ENCODE results near the gene TLE1. TPM values are rescaled to one million over a fixed set of nuclear protein-coding genes. Genes with fewer than 3 reads are reported as not detected.

TLE1 gene
- total and polyA plus RNA-seq, 5 donors from 2014 or later, result 0.03 to 5.5 (median 0.43) TPM; not detected in 1

GRCh38 chr9:81602887-81603680 is 86.3 kb downstream of the TLE1 start:
- H3K4me3 ChIP-seq (ENCODE audit: low read depth, low read length), result no peak overlapping the region
- H3K9me3 ChIP-seq (ENCODE audit: control insufficient read depth in 2 of 2, low read length in 2 of 2), result peaks cover 0 to 6% of the 10 kb centered on the region in 2 experiments
- DNase-seq (no peak), ATAC-seq (ENCODE audit: low read depth in 2 of 2) (no peak)
- H3K36me3 Mint-ChIP-seq, result no peaks in the 10 kb centered on the region
- H3K4me3 Mint-ChIP-seq, result no peak overlapping the region
- H3K27ac Mint-ChIP-seq, result no peak overlapping the region
- no peak overlapping the region for H3K27ac ChIP-seq (ENCODE audit: insufficient read depth, low read length, poor library complexity, severe bottlenecking)
- no peaks in the 10 kb centered on the region for H3K36me3 ChIP-seq (ENCODE audit: control insufficient read depth, insufficient read depth, low read length)
- H3K9me3 Mint-ChIP-seq, result peaks cover 0 to 13% (median 3%) of the 10 kb centered on the region in 7 donors
- no peaks in the 10 kb centered on the region for H3K27me3 ChIP-seq (ENCODE audit: control insufficient read depth, insufficient read depth, low read length)
- no peaks in the 10 kb centered on the region for H3K4me1 Mint-ChIP-seq
- no peaks in the 10 kb centered on the region for H3K4me1 ChIP-seq (ENCODE audit: control insufficient read depth, insufficient read depth, low read length, poor library complexity, severe bottlenecking)
- no peaks in the 10 kb centered on the region for H3K27me3 Mint-ChIP-seq

GRCh38 chr9:81601639-81602623 is 87.4 kb downstream of the TLE1 start:
- Mint-ChIP-seq H3K9me3 (peaks cover 0 to 13% (median 0%) of the 10 kb centered on the region in 7 donors), H3K4me1 (no peaks in the 10 kb centered on the region), H3K27ac (no peak overlapping the region), H3K27me3 (no peaks in the 10 kb centered on the region), H3K36me3 (no peaks in the 10 kb centered on the region), H3K4me3 (no peak overlapping the region)
- H3K27me3 ChIP-seq (ENCODE audit: control insufficient read depth, insufficient read depth, low read length), result no peaks in the 10 kb centered on the region
- no peak overlapping the region for H3K4me3 ChIP-seq (ENCODE audit: low read depth, low read length)
- DNase-seq (no peak), ATAC-seq (ENCODE audit: low read depth in 2 of 2) (no peak)
- no peaks in the 10 kb centered on the region for H3K4me1 ChIP-seq (ENCODE audit: control insufficient read depth, insufficient read depth, low read length, poor library complexity, severe bottlenecking)
- H3K27ac ChIP-seq (ENCODE audit: insufficient read depth, low read length, poor library complexity, severe bottlenecking), result no peak overlapping the region
- H3K36me3 ChIP-seq (ENCODE audit: control insufficient read depth, insufficient read depth, low read length), result no peaks in the 10 kb centered on the region
- H3K9me3 ChIP-seq (ENCODE audit: control insufficient read depth in 2 of 2, low read length in 2 of 2), result peaks cover 0 to 6% of the 10 kb centered on the region in 2 experiments

GRCh38 chr9:81600631-81601030 is 88.7 kb downstream of the TLE1 start:
- H3K36me3 Mint-ChIP-seq, result no peaks in the 10 kb centered on the region
- H3K4me3 ChIP-seq (ENCODE audit: low read depth, low read length), result no peak overlapping the region
- peaks cover 0 to 5% (median 0%) of the 10 kb centered on the region in 4 donors for H3K4me1 Mint-ChIP-seq
- no peak overlapping the region for H3K27ac ChIP-seq (ENCODE audit: insufficient read depth, low read length, poor library complexity, severe bottlenecking)
- no peaks in the 10 kb centered on the region for H3K36me3 ChIP-seq (ENCODE audit: control insufficient read depth, insufficient read depth, low read length)
- no peaks in the 10 kb centered on the region for H3K4me1 ChIP-seq (ENCODE audit: control insufficient read depth, insufficient read depth, low read length, poor library complexity, severe bottlenecking)
- no peak overlapping the region for H3K27ac Mint-ChIP-seq
- peaks cover 0 to 15% (median 5%) of the 10 kb centered on the region in 7 donors for H3K9me3 Mint-ChIP-seq
- no peaks in the 10 kb centered on the region for H3K27me3 ChIP-seq (ENCODE audit: control insufficient read depth, insufficient read depth, low read length)
- no peaks in the 10 kb centered on the region for H3K27me3 Mint-ChIP-seq
- ATAC-seq (ENCODE audit: low read depth in 2 of 2), result no peak
- DNase-seq, result no peak
- H3K9me3 ChIP-seq (ENCODE audit: control insufficient read depth in 2 of 2, low read length in 2 of 2), result peaks cover 0 to 6% of the 10 kb centered on the region in 2 experiments
- H3K4me3 Mint-ChIP-seq, result no peak overlapping the region

GRCh38 chr9:81599837-81600236 is 89.5 kb downstream of the TLE1 start:
- no peak for DNase-seq

GRCh38 chr9:81598811-81599210 is 90.5 kb downstream of the TLE1 start:
- no peaks in the 10 kb centered on the region for H3K4me1 ChIP-seq (ENCODE audit: control insufficient read depth, insufficient read depth, low read length, poor library complexity, severe bottlenecking)
- no peak overlapping the region for H3K27ac ChIP-seq (ENCODE audit: insufficient read depth, low read length, poor library complexity, severe bottlenecking)
- H3K9me3 ChIP-seq (ENCODE audit: control insufficient read depth in 2 of 2, low read length in 2 of 2), result peaks cover 0 to 6% of the 10 kb centered on the region in 2 experiments
- no peak overlapping the region for H3K4me3 ChIP-seq (ENCODE audit: low read depth, low read length)
- DNase-seq (no peak), ATAC-seq (ENCODE audit: low read depth in 2 of 2) (no peak)
- no peaks in the 10 kb centered on the region for H3K27me3 ChIP-seq (ENCODE audit: control insufficient read depth, insufficient read depth, low read length)
- peaks cover 0 to 15% (median 5%) of the 10 kb centered on the region in 7 donors for H3K9me3 Mint-ChIP-seq
- no peak overlapping the region for H3K27ac Mint-ChIP-seq
- no peaks in the 10 kb centered on the region for H3K36me3 Mint-ChIP-seq
- H3K4me3 Mint-ChIP-seq, result no peak overlapping the region
- peaks cover 0 to 5% (median 0%) of the 10 kb centered on the region in 4 donors for H3K4me1 Mint-ChIP-seq
- H3K36me3 ChIP-seq (ENCODE audit: control insufficient read depth, insufficient read depth, low read length), result no peaks in the 10 kb centered on the region
- no peaks in the 10 kb centered on the region for H3K27me3 Mint-ChIP-seq

More at GRCh38 chr9:81599837-81600236, 89.5 kb downstream of the TLE1 start:
- H3K4me1 ChIP-seq (ENCODE audit: control insufficient read depth, insufficient read depth, low read length, poor library complexity, severe bottlenecking), result no peaks in the 10 kb centered on the region
- H3K9me3 Mint-ChIP-seq, result peaks cover 0 to 15% (median 4%) of the 10 kb centered on the region in 7 donors
- no peak for ATAC-seq (ENCODE audit: low read depth in 2 of 2)
- no peak overlapping the region for H3K27ac ChIP-seq (ENCODE audit: insufficient read depth, low read length, poor library complexity, severe bottlenecking)
- H3K27ac Mint-ChIP-seq, result no peak overlapping the region
- no peaks in the 10 kb centered on the region for H3K36me3 Mint-ChIP-seq
- peaks cover 0 to 6% of the 10 kb centered on the region in 2 experiments for H3K9me3 ChIP-seq (ENCODE audit: control insufficient read depth in 2 of 2, low read length in 2 of 2)
- no peak overlapping the region for H3K4me3 ChIP-seq (ENCODE audit: low read depth, low read length)
- no peak overlapping the region for H3K4me3 Mint-ChIP-seq
- no peaks in the 10 kb centered on the region for H3K36me3 ChIP-seq (ENCODE audit: control insufficient read depth, insufficient read depth, low read length)
- H3K4me1 Mint-ChIP-seq, result peaks cover 0 to 5% (median 0%) of the 10 kb centered on the region in 4 donors
- no peaks in the 10 kb centered on the region for H3K27me3 Mint-ChIP-seq
- H3K27me3 ChIP-seq (ENCODE audit: control insufficient read depth, insufficient read depth, low read length), result no peaks in the 10 kb centered on the region

- DNase-seq, result no peak
- H3K27me3 ChIP-seq (ENCODE audit: control insufficient read depth, insufficient read depth, low read length), result no peaks in the 10 kb centered on the region
- H3K4me3 Mint-ChIP-seq, result no peak overlapping the region
- H3K27me3 Mint-ChIP-seq, result no peaks in the 10 kb centered on the region
- H3K4me1 Mint-ChIP-seq, result peaks cover 0 to 5% (median 0%) of the 10 kb centered on the region in 4 donors
- no peak overlapping the region for H3K4me3 ChIP-seq (ENCODE audit: low read depth, low read length)
- H3K36me3 ChIP-seq (ENCODE audit: control insufficient read depth, insufficient read depth, low read length), result no peaks in the 10 kb centered on the region
- peaks cover 0 to 16% (median 5%) of the 10 kb centered on the region in 7 donors for H3K9me3 Mint-ChIP-seq
- no peak overlapping the region for H3K27ac Mint-ChIP-seq
- no peak for ATAC-seq (ENCODE audit: low read depth in 2 of 2)
- no peaks in the 10 kb centered on the region for H3K36me3 Mint-ChIP-seq
- peaks cover 0 to 6% of the 10 kb centered on the region in 2 experiments for H3K9me3 ChIP-seq (ENCODE audit: control insufficient read depth in 2 of 2, low read length in 2 of 2)
- no peak overlapping the region for H3K27ac ChIP-seq (ENCODE audit: insufficient read depth, low read length, poor library complexity, severe bottlenecking)
- H3K4me1 ChIP-seq (ENCODE audit: control insufficient read depth, insufficient read depth, low read length, poor library complexity, severe bottlenecking), result no peaks in the 10 kb centered on the region
Measured at GRCh38 chr9:81598123-81598497, 91.2 kb downstream of the TLE1 start.

GRCh38 chr9:81597419-81598122 is 91.8 kb downstream of the TLE1 start:
- no peak overlapping the region for H3K4me3 Mint-ChIP-seq

More at GRCh38 chr9:81597419-81598122, 91.8 kb downstream of the TLE1 start:
- Histone ChIP-seq H3K9me3 (ENCODE audit: control insufficient read depth in 2 of 2, low read length in 2 of 2) (peaks cover 0 to 6% of the 10 kb centered on the region in 2 experiments), H3K4me1 (ENCODE audit: control insufficient read depth, insufficient read depth, low read length, poor library complexity, severe bottlenecking) (no peaks in the 10 kb centered on the region), H3K27me3 (ENCODE audit: control insufficient read depth, insufficient read depth, low read length) (no peaks in the 10 kb centered on the region), H3K4me3 (ENCODE audit: low read depth, low read length) (no peak overlapping the region), H3K36me3 (ENCODE audit: control insufficient read depth, insufficient read depth, low read length) (no peaks in the 10 kb centered on the region), H3K27ac (ENCODE audit: insufficient read depth, low read length, poor library complexity, severe bottlenecking) (no peak overlapping the region)
- H3K36me3 Mint-ChIP-seq, result no peaks in the 10 kb centered on the region
- H3K27me3 Mint-ChIP-seq, result no peaks in the 10 kb centered on the region
- H3K9me3 Mint-ChIP-seq, result peaks cover 0 to 14% (median 5%) of the 10 kb centered on the region in 7 donors
- ATAC-seq (ENCODE audit: low read depth in 2 of 2) (no peak), DNase-seq (no peak)
- no peak overlapping the region for H3K27ac Mint-ChIP-seq
- H3K4me1 Mint-ChIP-seq, result peaks cover 0 to 5% (median 0%) of the 10 kb centered on the region in 4 donors
